ENCODE data around the gene MON2. TPM values are rescaled to one million over a fixed set of nuclear protein-coding genes. Genes with fewer than 3 reads are reported as not detected.

The MON2 gene
- total and polyA plus RNA-seq, 2 of the 8 experiments (the other 6 are each of a cell fraction or from before 2014, with no cell fraction given): 3.8 to 21.8 TPM

GRCh38 chr12:62627181-62627580, 160.6 kb downstream of the MON2 start:
- CTCF ChIA-PET (ENCODE audit: partially characterized antibody): interaction anchor here (0.8 to 1.4 kb wide), 5 partner anchors 12 to 171 kb away, joined by 3 to 6 read pairs (median 3); no protein-coding TSS in a partner anchor
- no peak overlapping the region for H3K4me3 ChIP-seq (ENCODE audit: extremely low read depth in 1 of 4, insufficient read depth in 2 of 4, low read depth in 3 of 4, low read length in 4 of 4)
- no peak overlapping the region for H3K27ac ChIP-seq (ENCODE audit: low read depth, low read length)
- peaks cover 5% of the 10 kb centered on the region; the same call in 1 of the 2 replicates for H3K23me2 ChIP-seq (ENCODE audit: low read depth, low read length)
- H3K4me1 ChIP-seq (replicated peaks in 1 of 4; ENCODE audit: control insufficient read depth in 3 of 4, insufficient read depth in 4 of 4, low read length in 3 of 4): peaks cover 10 to 20% (median 15%) of the 10 kb centered on the region in 4 experiments
- no peak overlapping the region for H4K8ac ChIP-seq (ENCODE audit: extremely low read depth, insufficient read depth, low read length)
- H3K27me3 ChIP-seq (replicated peaks in 1 of 4; ENCODE audit: control insufficient read depth in 3 of 4, extremely low read depth in 1 of 4, insufficient read depth in 3 of 4, low read length in 3 of 4): peaks cover 0 to 20% (median 15%) of the 10 kb centered on the region in 4 experiments; a peak in 6 of 7 replicates
- no peak for FAIRE-seq
- H3K4me2 ChIP-seq (ENCODE audit: insufficient read depth in 1 of 2, low read depth in 2 of 2, low read length in 2 of 2): no peak overlapping the region
- 94% methylated on average over 2 of the region's 2 CpGs; no CpG with 5 or more reads in 1 of the 2 experiments for WGBS, 2 experiments (ENCODE audit: extremely low coverage in 1 of 2, insufficient coverage in 1 of 2, insufficient read length in 1 of 2, insufficient replicate concordance in 2 of 2, low coverage in 1 of 2, low lambda C conversion rate in 2 of 2, missing lambda C conversion rate in 1 of 2)
- H3K9me3 ChIP-seq (ENCODE audit: insufficient read depth in 2 of 2, low read depth in 1 of 2, low read length in 1 of 2): no peaks in the 10 kb centered on the region
- POLR2A ChIA-PET (ENCODE audit: partially characterized antibody): interaction anchor here (0.6 to 2.5 kb wide), 4 partner anchors 9 to 172 kb away, joined by 3 to 13 read pairs (median 4); no protein-coding TSS in a partner anchor
- no peak overlapping the region for H2AFZ ChIP-seq (ENCODE audit: low read length)
- no peaks in the 10 kb centered on the region for H4K20me1 ChIP-seq (replicated peaks in 1 of 2; ENCODE audit: control insufficient read depth in 1 of 2, insufficient read depth in 2 of 2, low read length in 2 of 2)
- H3K18ac ChIP-seq (ENCODE audit: extremely low read depth, low read length): no peak overlapping the region
- H2BK20ac ChIP-seq (ENCODE audit: low read length): no peak overlapping the region
- H3K23ac ChIP-seq (ENCODE audit: insufficient read length): no peak overlapping the region
- H2BK12ac ChIP-seq (ENCODE audit: low read depth, low read length): no peak overlapping the region; the same call in 1 of the 2 replicates
- H2BK15ac ChIP-seq (ENCODE audit: low read length): no peak overlapping the region
- no peak overlapping the region for H3K56ac ChIP-seq (replicated peaks; ENCODE audit: insufficient read length, low read depth, low read length)
- H2BK5ac ChIP-seq (ENCODE audit: low read depth, low read length): no peak overlapping the region
- no peak for DNase-seq (ENCODE audit: low read depth in 1 of 2, low spot score in 2 of 2)
- no peak overlapping the region for H2BK120ac ChIP-seq (replicated peaks; ENCODE audit: low read depth, low read length)
- no peak overlapping the region for H4K5ac ChIP-seq (ENCODE audit: insufficient read length, low read depth, low read length)
- H3K79me2 ChIP-seq (ENCODE audit: control insufficient read depth in 1 of 2, insufficient read depth in 2 of 2, low read length in 2 of 2): no peaks in the 10 kb centered on the region
- H3K9ac ChIP-seq (replicated peaks in 1 of 4; ENCODE audit: extremely low read depth in 1 of 4, low read depth in 3 of 4, low read length in 3 of 4): no peak overlapping the region
- no peak overlapping the region for H4K91ac ChIP-seq (replicated peaks; ENCODE audit: insufficient read length, low read length)
- H3K79me1 ChIP-seq (ENCODE audit: low read depth, low read length): no peaks in the 10 kb centered on the region
- no peak overlapping the region for H3K4ac ChIP-seq (replicated peaks; ENCODE audit: insufficient read length, low read depth, low read length)
- H3K14ac ChIP-seq (ENCODE audit: insufficient read length): no peak overlapping the region
- no peak overlapping the region for H2AK5ac ChIP-seq (ENCODE audit: low read depth, low read length)
- no peaks in the 10 kb centered on the region for H3K36me3 ChIP-seq (ENCODE audit: control insufficient read depth in 2 of 4, insufficient read depth in 4 of 4, low read length in 3 of 4)
- TF ChIP-seq E2F6 (IDR thresholded peaks at IDR 0.05) (no peak), SIRT6 (IDR thresholded peaks at IDR 0.05; ENCODE audit: low read length) (no peak)
